ENCODE data around the gene AZU1.

The AZU1 gene

GRCh38 chr19:797528-798414, 29.9 kb upstream of the AZU1 start:
- peak; percentile 96 for DNase-seq (ENCODE audit: low spot score)

GRCh38 chr19:798415-799075, 29.1 kb upstream of the AZU1 start:
- DNase-seq (ENCODE audit: low spot score), result no peak

- no peak for DNase-seq (ENCODE audit: low spot score)
These were observed 28.4 kb upstream of the AZU1 start for GRCh38 chr19:799076-799881.

- no peak for DNase-seq (ENCODE audit: low spot score)
These were observed 27.1 kb upstream of the AZU1 start for GRCh38 chr19:800360-801029.

GRCh38 chr19:801030-801860, 26.4 kb upstream of the AZU1 start:
- DNase-seq (ENCODE audit: low spot score), result no peak

DNA sequence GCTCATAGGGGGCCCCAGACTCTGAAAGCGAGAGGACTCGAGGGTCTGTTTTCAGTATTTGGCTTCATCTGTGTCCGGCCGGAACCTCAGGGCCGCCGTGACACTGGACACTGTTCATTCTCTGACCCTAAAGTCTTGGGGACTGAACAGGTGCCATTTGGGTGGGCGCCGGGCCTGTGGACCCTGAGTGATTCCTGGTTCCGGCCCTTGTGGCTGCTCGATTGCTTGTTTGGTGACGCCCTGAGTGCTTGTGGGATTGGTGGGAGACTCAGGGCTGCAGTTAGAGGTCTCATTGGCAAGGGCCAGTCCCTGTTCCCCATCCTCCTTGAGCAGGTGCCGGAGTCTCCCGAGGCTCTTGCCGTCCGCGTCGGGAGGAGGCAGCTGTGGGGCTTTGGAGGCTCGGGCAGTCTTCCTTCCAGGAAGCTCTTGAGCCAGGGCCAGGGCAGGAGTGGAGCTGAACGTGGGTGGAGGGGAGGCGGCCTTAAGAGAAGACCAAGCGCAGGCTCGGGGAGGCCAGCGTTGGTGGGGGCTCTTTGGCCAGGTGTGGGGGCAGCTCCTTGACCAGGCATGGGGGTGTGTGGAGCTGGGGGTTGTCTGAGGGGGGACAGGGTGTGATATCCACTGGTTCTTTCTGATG, 25.7 kb upstream of the AZU1 start:
- DNase-seq (ENCODE audit: low spot score), result no peak

- no peak for DNase-seq (ENCODE audit: low spot score)
These were observed 25.0 kb upstream of the AZU1 start for GRCh38 chr19:802498-803098.

GRCh38 chr19:803099-803561, 24.5 kb upstream of the AZU1 start:
- DNase-seq (ENCODE audit: low spot score), result no peak

- DNase-seq (ENCODE audit: low spot score), result no peak
These were observed 23.8 kb upstream of the AZU1 start for GRCh38 chr19:803686-804418.

DNA sequence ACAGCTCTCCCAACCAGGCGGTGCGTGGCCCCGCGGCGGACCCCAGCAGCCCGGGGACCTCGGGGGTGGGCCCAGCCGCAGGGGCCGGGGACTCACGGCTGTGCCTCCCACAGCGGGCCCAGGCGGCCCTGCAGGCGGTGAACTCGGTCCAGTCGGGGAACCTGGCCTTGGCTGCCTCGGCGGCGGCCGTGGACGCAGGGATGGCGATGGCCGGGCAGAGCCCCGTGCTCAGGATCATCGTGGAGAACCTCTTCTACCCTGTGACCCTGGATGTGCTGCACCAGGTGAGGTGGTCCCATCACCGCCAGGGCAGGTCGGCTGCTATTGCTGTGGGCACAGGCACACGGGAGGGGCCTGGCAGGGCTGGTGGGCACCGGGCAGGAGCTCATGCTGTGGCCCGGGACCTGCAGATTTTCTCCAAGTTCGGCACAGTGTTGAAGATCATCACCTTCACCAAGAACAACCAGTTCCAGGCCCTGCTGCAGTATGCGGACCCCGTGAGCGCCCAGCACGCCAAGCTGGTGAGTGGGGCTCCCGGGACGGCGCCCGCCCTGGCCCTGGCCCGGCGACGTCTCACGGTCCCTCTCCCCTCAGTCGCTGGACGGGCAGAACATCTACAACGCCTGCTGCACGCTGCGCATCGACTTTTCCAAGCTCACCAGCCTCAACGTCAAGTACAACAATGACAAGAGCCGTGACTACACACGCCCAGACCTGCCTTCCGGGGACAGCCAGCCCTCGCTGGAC, 23.0 kb upstream of the AZU1 start:
- DNase-seq (ENCODE audit: low spot score), result no peak

- DNase-seq (ENCODE audit: low spot score), result no peak
These were observed 22.5 kb upstream of the AZU1 start for GRCh38 chr19:805166-805551.

DNA sequence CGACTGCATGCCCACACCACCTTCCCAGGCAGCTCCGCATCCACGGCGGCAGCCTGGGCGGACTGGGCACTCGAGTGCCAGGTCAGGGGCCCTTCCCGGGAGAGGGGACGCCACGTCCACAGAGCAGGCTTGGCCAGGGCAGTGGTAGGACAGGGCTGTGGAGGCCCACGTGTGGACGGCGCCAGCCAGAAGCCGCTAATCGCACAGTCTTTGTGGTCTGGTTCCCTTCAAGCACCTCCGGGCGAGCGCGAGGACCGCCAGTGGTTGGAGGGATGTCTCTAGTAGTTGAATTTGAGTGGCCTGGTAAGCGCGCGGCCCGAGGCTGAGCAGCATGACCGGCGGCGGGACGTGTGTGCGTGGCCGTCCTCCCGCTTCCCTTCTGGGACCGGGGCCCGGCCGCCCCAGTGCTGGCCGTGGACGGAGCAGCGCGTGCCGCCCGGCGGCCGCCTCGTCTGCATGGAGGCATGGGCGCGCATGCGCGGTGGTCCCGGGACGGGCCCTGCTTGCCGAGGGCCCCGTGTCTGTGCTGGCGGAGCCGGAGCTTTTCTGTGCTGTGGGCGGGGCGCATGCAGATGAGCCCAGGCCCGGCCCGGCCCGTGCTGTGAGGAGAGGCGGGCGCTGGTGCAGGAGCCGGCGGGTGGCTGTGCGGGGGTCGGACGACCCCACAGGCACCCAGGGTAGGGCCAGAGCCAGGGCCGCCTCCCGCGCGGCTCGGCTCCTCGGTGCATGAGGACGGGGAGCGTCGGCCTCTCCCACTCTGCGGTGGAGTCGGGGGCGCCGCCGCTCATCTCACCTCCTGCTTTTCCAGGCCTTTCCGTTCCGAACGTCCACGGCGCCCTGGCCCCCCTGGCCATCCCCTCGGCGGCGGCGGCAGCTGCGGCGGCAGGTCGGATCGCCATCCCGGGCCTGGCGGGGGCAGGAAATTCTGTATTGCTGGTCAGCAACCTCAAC, 21.8 kb upstream of the AZU1 start:
- no peak for DNase-seq (ENCODE audit: low spot score)

GRCh38 chr19:806815-807421, 20.7 kb upstream of the AZU1 start:
- no peak for DNase-seq (ENCODE audit: low spot score)

- no peak for DNase-seq (ENCODE audit: low spot score)
These were observed 19.8 kb upstream of the AZU1 start for GRCh38 chr19:807627-808422.

GRCh38 chr19:808423-808775, 19.2 kb upstream of the AZU1 start:
- no peak for DNase-seq (ENCODE audit: low spot score)

DNA sequence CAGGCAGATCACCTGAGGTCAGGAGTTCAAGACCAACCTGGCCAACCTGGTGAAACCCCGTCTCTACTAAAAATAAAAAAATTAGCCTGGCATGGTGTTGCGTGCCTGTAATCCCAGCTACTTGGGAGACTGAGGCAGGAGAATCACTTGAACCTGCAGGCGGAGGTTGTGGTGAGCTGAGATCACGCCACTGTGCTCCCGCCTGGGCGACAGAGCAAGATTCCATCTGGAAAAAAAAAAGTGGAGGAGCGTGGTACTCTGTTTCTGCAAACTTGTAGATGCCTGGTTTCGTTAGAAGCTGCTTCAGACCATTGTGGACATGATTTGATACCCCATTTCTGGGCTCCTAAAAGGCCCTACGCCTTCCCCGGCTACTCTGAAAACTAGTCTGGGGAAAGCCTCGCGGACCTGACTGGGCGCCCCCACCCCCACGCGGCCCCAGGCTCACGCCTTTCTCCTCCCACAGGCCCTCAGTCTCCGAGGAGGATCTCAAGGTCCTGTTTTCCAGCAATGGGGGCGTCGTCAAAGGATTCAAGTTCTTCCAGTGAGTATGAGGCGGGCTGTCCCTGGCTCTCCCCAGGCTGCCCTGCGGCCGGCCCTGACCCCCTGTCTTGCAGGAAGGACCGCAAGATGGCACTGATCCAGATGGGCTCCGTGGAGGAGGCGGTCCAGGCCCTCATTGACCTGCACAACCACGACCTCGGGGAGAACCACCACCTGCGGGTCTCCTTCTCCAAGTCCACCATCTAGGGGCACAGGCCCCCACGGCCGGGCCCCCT, 17.4 kb upstream of the AZU1 start:
- DNase-seq (ENCODE audit: low spot score), result no peak

All from germinal center (tissue), 1 donor.